ENCODE results near the gene CLIC2. TPM values are rescaled to one million over a fixed set of nuclear protein-coding genes. Genes with fewer than 3 reads are reported as not detected.

The CLIC2 gene
- total and polyA plus RNA-seq, 12 donors = 4.3 to 24.2 (median 9.0) TPM

DNA sequence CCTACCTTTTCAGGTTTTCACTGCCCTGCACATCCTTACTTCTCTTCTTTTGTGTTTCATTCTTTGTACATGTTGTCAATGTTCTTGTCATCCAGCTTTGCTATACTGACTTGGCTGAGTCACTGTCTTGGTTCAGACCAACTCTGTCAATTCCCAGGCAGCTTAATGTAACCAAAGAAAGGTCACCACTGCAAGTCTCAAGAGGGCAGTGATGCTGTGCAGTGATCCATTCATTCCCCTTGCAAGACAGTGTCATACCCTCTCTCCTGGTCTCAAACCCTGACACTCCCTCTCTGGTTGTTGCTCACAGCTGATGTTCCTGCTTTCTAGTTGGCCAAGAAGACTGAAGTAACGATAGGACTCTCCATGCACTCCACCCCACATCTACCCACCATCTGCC lies 87.7 kb downstream of the CLIC2 start:
- ATAC-seq (no peak), DNase-seq (no peak)
- H3K4me1 ChIP-seq = no peaks in the 10 kb centered on the region
- TF ChIP-seq, protein P1, sequence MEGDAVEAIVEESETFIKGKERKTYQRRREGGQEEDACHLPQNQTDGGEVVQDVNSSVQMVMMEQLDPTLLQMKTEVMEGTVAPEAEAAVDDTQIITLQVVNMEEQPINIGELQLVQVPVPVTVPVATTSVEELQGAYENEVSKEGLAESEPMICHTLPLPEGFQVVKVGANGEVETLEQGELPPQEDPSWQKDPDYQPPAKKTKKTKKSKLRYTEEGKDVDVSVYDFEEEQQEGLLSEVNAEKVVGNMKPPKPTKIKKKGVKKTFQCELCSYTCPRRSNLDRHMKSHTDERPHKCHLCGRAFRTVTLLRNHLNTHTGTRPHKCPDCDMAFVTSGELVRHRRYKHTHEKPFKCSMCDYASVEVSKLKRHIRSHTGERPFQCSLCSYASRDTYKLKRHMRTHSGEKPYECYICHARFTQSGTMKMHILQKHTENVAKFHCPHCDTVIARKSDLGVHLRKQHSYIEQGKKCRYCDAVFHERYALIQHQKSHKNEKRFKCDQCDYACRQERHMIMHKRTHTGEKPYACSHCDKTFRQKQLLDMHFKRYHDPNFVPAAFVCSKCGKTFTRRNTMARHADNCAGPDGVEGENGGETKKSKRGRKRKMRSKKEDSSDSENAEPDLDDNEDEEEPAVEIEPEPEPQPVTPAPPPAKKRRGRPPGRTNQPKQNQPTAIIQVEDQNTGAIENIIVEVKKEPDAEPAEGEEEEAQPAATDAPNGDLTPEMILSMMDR (IDR thresholded peaks at IDR 0.05) = no peak
- H3K27ac ChIP-seq = no peak overlapping the region
- intact Hi-C loops (cut with DNase I) = no loop called here
- no peaks in the 10 kb centered on the region for H3K36me3 ChIP-seq
- 86 to 100% methylated on average over 1 of the region's 1 CpG for WGBS, 2 donors
- no peaks in the 10 kb centered on the region for H3K9me3 ChIP-seq
- no peaks in the 10 kb centered on the region for H3K27me3 ChIP-seq
- no peak overlapping the region for H3K4me3 ChIP-seq

DNA sequence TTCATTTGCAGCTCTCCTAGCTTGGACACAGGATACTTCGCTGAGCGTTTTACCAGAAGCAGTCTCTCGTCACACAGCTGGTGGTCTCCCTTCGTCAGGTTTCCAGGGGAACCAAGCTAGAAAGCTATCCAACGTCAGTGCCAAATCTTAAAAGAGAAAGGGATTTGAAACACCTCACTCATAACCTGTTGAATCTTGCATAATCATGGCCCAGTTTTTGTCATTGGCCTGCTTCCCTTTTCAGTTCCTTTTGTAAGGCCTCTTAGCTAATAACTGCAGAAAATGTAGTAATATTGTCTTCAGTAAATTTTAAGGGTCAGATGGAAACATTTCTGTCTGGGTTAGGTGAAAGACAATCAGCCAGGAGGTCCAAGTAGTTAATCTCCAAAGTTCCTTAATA lies 92.1 kb downstream of the CLIC2 start:
- Histone ChIP-seq H3K4me3 (no peak overlapping the region), H3K27ac (peak overlapping the region in 1 of 10 donors; percentile 28), H3K4me1 (no peaks in the 10 kb centered on the region), H3K9me3 (no peaks in the 10 kb centered on the region), H3K36me3 (peaks cover 0 to 35% (median 0%) of the 10 kb centered on the region in 9 donors), H3K27me3 (no peaks in the 10 kb centered on the region)
- intact Hi-C loops (cut with DNase I) = no loop called here
- TF ChIP-seq, protein P1 (IDR thresholded peaks at IDR 0.05) = no peak
- 81 to 86% methylated on average over 5 of the region's 5 CpGs for WGBS, 2 donors
- ATAC-seq (no peak), DNase-seq (no peak)

DNA sequence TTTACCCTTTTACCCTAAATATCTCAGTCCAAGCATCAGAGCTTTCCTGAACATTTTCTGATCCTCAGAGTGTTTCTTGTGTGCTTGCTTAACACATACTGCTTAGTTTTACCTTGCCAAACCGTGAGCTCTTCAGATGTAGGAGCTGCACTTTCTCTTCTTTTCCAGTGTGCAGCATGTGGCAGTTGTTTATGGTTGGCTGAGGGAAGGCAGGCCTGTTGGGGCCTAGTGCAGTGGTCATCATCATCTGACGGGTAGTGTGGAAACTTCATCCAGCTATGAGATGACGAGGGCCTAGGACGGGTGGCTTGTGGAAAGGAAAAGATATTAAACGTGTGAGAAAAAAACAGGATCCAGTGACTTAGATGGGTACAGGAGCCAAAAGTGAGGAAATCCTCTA lies 96.7 kb downstream of the CLIC2 start:
- Histone ChIP-seq H3K27ac (no peak overlapping the region), H3K36me3 (peaks cover 0 to 68% (median 0%) of the 10 kb centered on the region in 9 donors), H3K9me3 (no peaks in the 10 kb centered on the region), H3K27me3 (no peaks in the 10 kb centered on the region), H3K4me3 (no peak overlapping the region), H3K4me1 (no peaks in the 10 kb centered on the region)
- TF ChIP-seq, protein P1 (IDR thresholded peaks at IDR 0.05) = no peak
- no peak for ATAC-seq
- WGBS, 2 donors = 83 to 87% methylated on average over 5 of the region's 5 CpGs
- intact Hi-C loops (cut with DNase I) = no loop called here
- DNase-seq = no peak

DNA sequence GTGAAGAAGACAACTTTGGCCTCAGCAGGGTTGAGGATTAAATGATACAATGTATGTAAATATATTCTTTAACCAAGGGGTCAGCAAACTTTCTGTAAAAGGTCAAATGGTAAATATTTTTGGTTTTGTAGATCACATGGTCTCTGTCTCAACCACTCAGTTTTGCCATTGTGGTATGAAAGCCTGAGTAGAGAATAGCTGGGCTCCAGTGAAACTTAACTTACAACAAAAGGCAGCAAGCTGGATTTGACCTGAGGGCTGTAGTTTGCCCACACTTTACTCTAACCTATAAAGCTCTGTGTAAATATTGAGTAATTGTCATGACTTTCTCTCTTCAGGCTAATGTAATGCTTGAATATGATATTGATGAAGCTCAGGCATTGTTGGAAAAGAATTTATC lies 98.5 kb downstream of the CLIC2 start:
- no peaks in the 10 kb centered on the region for H3K9me3 ChIP-seq
- peaks cover 0 to 85% (median 0%) of the 10 kb centered on the region in 9 donors for H3K36me3 ChIP-seq
- H3K4me3 ChIP-seq = no peak overlapping the region
- intact Hi-C loops (cut with DNase I) = no loop called here
- no peak for DNase-seq
- H3K27me3 ChIP-seq = no peaks in the 10 kb centered on the region
- H3K27ac ChIP-seq = no peak overlapping the region
- ATAC-seq = no peak
- H3K4me1 ChIP-seq = no peaks in the 10 kb centered on the region
- TF ChIP-seq, protein P1 (IDR thresholded peaks at IDR 0.05) = no peak

DNA sequence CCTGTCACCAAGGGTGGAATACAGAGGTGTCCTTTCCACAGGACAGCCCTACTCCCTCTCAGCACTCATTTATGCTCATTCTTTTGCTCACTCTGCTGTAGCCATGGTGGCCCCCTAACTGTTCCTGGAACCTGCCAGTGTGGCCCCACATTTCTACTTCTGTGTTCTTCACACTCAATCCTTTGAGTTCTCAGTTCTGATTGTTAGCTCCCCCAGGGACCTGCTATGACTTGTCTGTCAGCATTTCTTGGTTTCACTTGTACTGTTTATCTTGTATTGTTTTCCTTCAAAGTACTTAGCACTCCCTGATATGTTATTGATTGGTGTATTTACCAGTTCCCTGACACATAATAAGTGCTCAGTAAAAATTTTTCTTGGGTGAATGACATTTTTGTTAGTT lies 103.3 kb downstream of the CLIC2 start:
- ATAC-seq = no peak
- no peaks in the 10 kb centered on the region for H3K27me3 ChIP-seq
- no peak overlapping the region for H3K4me3 ChIP-seq
- H3K27ac ChIP-seq = no peak overlapping the region
- no peaks in the 10 kb centered on the region for H3K9me3 ChIP-seq
- intact Hi-C loops (cut with DNase I) = no loop called here
- peaks cover 0 to 76% (median 5%) of the 10 kb centered on the region in 9 donors for H3K36me3 ChIP-seq
- TF ChIP-seq, protein P1 (IDR thresholded peaks at IDR 0.05) = no peak
- peaks cover 0 to 5% (median 0%) of the 10 kb centered on the region in 9 donors for H3K4me1 ChIP-seq
- no peak for DNase-seq

All from heart right ventricle (tissue), 16 donors.